ENCODE results near the gene ATG7.

DNA sequence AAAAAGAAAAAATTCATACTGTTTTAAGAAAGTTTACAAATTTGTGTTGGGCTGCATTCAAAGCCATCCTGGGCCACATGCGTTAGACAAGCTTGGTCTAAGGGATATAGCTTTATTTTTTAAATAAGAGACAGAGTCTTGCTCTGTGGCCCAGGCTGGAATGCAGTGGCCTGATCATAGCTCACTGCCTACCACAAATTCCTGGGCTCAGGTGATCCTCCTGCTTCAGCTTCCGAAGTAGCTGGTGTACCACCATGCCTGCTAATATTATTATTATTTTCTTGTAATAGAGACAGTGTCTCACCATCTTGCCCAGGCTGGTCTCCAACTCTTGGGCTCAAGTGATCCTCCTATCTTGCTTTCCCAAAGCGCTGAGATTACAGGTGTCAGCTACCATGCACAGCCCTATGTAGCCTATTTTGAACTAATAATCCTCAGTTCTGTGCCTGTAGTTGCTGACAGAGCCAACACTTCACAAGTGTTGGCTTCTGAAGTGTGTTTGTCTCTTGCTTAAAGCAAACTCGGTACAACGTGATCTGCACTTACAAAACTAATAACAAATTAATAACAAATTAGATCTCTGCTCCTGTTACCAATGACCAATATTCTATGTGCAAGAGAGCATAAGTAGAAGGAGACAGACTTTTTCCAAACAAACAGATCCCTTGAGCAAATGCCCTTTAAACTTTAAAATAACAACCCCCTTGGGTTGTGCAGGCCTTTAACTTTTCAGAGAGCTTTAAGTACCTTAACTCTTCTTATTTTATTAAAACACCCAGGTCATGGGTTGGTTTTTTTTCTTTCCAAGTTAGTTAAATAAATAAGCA, 236.4 kb downstream of the ATG7 start:
- TF ChIP-seq, protein P1, sequence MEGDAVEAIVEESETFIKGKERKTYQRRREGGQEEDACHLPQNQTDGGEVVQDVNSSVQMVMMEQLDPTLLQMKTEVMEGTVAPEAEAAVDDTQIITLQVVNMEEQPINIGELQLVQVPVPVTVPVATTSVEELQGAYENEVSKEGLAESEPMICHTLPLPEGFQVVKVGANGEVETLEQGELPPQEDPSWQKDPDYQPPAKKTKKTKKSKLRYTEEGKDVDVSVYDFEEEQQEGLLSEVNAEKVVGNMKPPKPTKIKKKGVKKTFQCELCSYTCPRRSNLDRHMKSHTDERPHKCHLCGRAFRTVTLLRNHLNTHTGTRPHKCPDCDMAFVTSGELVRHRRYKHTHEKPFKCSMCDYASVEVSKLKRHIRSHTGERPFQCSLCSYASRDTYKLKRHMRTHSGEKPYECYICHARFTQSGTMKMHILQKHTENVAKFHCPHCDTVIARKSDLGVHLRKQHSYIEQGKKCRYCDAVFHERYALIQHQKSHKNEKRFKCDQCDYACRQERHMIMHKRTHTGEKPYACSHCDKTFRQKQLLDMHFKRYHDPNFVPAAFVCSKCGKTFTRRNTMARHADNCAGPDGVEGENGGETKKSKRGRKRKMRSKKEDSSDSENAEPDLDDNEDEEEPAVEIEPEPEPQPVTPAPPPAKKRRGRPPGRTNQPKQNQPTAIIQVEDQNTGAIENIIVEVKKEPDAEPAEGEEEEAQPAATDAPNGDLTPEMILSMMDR (IDR thresholded peaks at IDR 0.05; ENCODE audit: poor library complexity): no peak
- TF ChIP-seq EZH2 (IDR thresholded peaks at IDR 0.05; ENCODE audit: borderline replicate concordance): no peak
- TF ChIP-seq EZH2phosphoT487 (IDR thresholded peaks at IDR 0.05; ENCODE audit: low read depth, severe bottlenecking, unreplicated experiment): no peak

Measured in hepatocyte (in vitro differentiated cells).